ENCODE data around the gene MYBPC2.

GRCh38 chr19:50416034-50416977 lies 16.4 kb upstream of the MYBPC2 start:
- TF ChIP-seq RAD21 (IDR thresholded peaks at IDR 0.05; ENCODE audit: low read length) (no peak), ELF1 (IDR thresholded peaks at IDR 0.05) (no peak), GATA2 (CRISPR knock-in tag; IDR thresholded peaks at IDR 0.05) (no peak), CTCF (IDR thresholded peaks at IDR 0.05) (no peak), FOXM1 (IDR thresholded peaks at IDR 0.05; ENCODE audit: low read depth) (no peak), EZH2phosphoT487 (IDR thresholded peaks at IDR 0.05; ENCODE audit: borderline replicate concordance, low read depth) (no peak), USF1 (IDR thresholded peaks at IDR 0.05; ENCODE audit: borderline replicate concordance, low read depth) (no peak), TAF1 (IDR thresholded peaks at IDR 0.05; ENCODE audit: borderline replicate concordance, low read depth, low read length) (no peak), NRF1 (IDR thresholded peaks at IDR 0.05; ENCODE audit: low read depth, low read length) (no peak), GABPA (IDR thresholded peaks at IDR 0.05; ENCODE audit: low read depth) (no peak), MEF2A (IDR thresholded peaks at IDR 0.05; ENCODE audit: borderline replicate concordance, low read depth) (no peak)

Measured in SK-N-SH (cell line).